ENCODE measurements around the gene PIF1.

Gene PIF1

GRCh38 chr15:64850778-64851502 is 25.5 kb upstream of the PIF1 start:
- no peak overlapping the region for H3K4me3 ChIP-seq (ENCODE audit: low read depth, low read length)
- in situ Hi-C loops (cut with HindIII; ENCODE audit: low sequenced_read_pairs) = no loop called here
- DNase-seq (ENCODE audit: low read depth) = no peak
- TF ChIP-seq CTCF (IDR thresholded peaks at IDR 0.05; ENCODE audit: low read depth, low read length, missing control alignments) = no peak

GRCh38 chr15:64847876-64848716 is 22.6 kb upstream of the PIF1 start:
- no peak for DNase-seq (ENCODE audit: low read depth)
- in situ Hi-C loops (cut with HindIII; ENCODE audit: low sequenced_read_pairs) = no loop called here
- H3K4me3 ChIP-seq (ENCODE audit: low read depth, low read length) = no peak overlapping the region
- no peak for TF ChIP-seq CTCF (IDR thresholded peaks at IDR 0.05; ENCODE audit: low read depth, low read length, missing control alignments)

GRCh38 chr15:64847448-64847847 is 22.0 kb upstream of the PIF1 start:
- in situ Hi-C loops (cut with HindIII; ENCODE audit: low sequenced_read_pairs) = no loop called here
- H3K4me3 ChIP-seq (ENCODE audit: low read depth, low read length) = no peak overlapping the region
- DNase-seq (ENCODE audit: low read depth) = no peak
- no peak for TF ChIP-seq CTCF (IDR thresholded peaks at IDR 0.05; ENCODE audit: low read depth, low read length, missing control alignments)

GRCh38 chr15:64847016-64847415 is 21.6 kb upstream of the PIF1 start:
- H3K4me3 ChIP-seq (ENCODE audit: low read depth, low read length) = no peak overlapping the region
- TF ChIP-seq CTCF (IDR thresholded peaks at IDR 0.05; ENCODE audit: low read depth, low read length, missing control alignments) = no peak
- no peak for DNase-seq (ENCODE audit: low read depth)
- in situ Hi-C loops (cut with HindIII; ENCODE audit: low sequenced_read_pairs) = no loop called here

- H3K4me3 ChIP-seq (ENCODE audit: low read depth, low read length) = no peak overlapping the region
- no peak for DNase-seq (ENCODE audit: low read depth)
- TF ChIP-seq CTCF (IDR thresholded peaks at IDR 0.05; ENCODE audit: low read depth, low read length, missing control alignments) = no peak
- in situ Hi-C loops (cut with HindIII; ENCODE audit: low sequenced_read_pairs) = no loop called here
These were observed 20.6 kb upstream of the PIF1 start for GRCh38 chr15:64845831-64846595.

- DNase-seq (ENCODE audit: low read depth) = no peak
- in situ Hi-C loops (cut with HindIII; ENCODE audit: low sequenced_read_pairs) = no loop called here
- H3K4me3 ChIP-seq (ENCODE audit: low read depth, low read length) = no peak overlapping the region
- TF ChIP-seq CTCF (IDR thresholded peaks at IDR 0.05; ENCODE audit: low read depth, low read length, missing control alignments) = no peak
These were observed 19.8 kb upstream of the PIF1 start for GRCh38 chr15:64845183-64845611.
